ENCODE results near the gene TBC1D22A.
A peak's percentile ranks its signal among the peaks of the same experiment; 100 is the strongest.
"Not testable (repeated sequence)": the region's sequence is repeated elsewhere in the genome, so short reads cannot be mapped to it uniquely, and the experiment has no call there.

TBC1D22A gene

DNA sequence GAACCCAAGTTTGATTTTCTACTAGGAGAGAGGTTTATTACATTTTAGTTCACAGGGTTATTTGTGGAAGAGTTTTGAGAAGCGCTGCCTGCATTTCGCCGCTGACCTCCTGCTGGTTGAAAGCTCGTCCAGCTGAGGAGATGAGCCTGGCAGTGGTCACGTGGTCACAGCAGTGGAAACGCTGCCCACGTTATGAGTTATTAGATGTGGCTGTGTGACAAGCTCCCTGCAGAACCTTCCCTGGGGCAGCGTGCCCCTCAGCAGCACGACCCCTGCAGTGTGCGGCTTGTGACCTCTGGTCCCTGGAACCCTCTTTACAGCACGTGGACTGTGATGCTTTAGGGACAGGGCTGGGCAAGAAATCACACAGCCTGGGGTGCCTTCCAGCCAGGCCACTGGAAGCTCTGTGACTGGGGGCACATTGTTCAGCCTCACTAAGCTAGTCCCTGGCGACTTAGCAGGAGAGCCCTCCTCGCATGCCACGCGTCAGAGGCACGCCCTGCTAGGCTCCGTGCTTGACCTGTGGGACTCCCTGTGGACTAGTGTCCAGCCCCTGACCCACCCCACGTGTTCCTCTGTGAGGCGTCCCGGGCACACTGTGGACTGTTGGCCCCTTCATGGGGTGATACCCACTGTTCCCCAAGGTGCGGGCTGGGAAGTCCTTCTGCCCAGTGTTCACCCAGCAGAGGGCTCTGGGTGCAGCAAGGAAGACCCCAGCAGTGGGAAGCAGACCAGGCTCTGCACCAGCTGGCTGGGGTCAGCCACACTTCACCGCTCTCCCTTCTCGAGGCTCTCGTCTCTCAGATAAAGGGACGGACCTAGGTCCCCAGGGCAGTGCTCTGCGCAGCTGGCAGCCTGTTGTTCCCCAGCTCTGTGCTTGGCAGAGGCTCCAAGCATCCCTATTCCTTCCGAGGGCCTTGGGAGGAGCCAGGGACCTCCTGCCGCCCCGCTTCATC is 349.5 kb downstream of the TBC1D22A start:
- Mint-ChIP-seq H3K36me3 (peaks cover 33 to 49% of the 10 kb centered on the region in 2 donors), H3K9me3 (no peaks in the 10 kb centered on the region), H3K27me3 (no peaks in the 10 kb centered on the region), H3K27ac (peak overlapping the region; percentile 57), H3K4me3 (no peak overlapping the region), H3K4me1 (no peaks in the 10 kb centered on the region)
- no peak for DNase-seq
- ATAC-seq (replicated peaks), result no peak

- Mint-ChIP-seq H3K36me3 (peaks cover 31 to 52% of the 10 kb centered on the region in 2 donors), H3K4me1 (no peaks in the 10 kb centered on the region), H3K27ac (no peak overlapping the region), H3K9me3 (no peaks in the 10 kb centered on the region), H3K4me3 (no peak overlapping the region), H3K27me3 (no peaks in the 10 kb centered on the region)
- no peak for ATAC-seq (replicated peaks)
- DNase-seq, result no peak
These were observed 350.1 kb downstream of the TBC1D22A start for GRCh38 chr22:47112582-47112965.

DNA sequence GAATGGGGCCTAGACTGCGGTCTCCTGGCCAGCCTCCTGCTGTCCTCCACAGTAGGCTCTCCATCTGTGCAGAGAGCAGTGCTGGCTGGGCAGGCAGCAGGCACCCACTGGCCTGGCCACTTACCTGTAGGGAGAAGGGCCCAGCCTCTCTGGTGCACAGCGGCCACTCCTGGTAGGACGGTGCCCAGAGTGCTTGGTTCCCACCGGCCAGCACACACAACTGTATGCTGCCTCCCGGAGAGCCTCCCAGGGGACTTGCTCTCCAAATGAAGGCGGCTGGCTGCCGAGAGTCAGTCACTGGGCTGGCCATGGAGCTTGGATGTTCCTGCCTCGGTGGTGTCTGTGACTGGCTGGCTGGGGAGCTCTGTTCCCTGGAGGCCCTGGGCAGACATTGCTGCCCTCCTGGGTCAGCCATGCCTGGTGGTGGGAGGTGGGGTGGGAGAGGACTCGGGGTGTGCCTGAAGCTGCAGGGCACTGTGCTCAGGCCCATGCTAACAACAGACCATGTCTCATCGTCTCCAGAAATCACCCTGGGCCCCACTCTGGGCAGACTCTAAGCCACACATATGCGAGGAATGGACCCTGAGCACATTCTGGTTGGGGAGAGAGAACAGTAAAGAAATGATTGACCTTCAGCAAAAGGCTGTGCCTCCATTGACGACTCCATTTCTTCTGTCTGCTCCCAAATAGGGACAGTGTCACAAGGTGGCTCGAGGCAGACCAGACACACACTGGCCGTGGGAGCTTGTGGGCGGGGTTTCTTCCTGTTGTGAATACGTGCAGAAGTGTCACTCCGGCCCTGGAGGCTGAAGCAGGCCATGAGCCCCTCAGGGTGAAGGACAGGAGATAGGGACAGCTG is 350.8 kb downstream of the TBC1D22A start:
- Mint-ChIP-seq H3K27ac (no peak overlapping the region), H3K9me3 (no peaks in the 10 kb centered on the region), H3K36me3 (peaks cover 31 to 52% of the 10 kb centered on the region in 2 donors), H3K27me3 (no peaks in the 10 kb centered on the region), H3K4me3 (no peak overlapping the region), H3K4me1 (no peaks in the 10 kb centered on the region)
- ATAC-seq (replicated peaks), result no peak
- DNase-seq, result no peak

DNA sequence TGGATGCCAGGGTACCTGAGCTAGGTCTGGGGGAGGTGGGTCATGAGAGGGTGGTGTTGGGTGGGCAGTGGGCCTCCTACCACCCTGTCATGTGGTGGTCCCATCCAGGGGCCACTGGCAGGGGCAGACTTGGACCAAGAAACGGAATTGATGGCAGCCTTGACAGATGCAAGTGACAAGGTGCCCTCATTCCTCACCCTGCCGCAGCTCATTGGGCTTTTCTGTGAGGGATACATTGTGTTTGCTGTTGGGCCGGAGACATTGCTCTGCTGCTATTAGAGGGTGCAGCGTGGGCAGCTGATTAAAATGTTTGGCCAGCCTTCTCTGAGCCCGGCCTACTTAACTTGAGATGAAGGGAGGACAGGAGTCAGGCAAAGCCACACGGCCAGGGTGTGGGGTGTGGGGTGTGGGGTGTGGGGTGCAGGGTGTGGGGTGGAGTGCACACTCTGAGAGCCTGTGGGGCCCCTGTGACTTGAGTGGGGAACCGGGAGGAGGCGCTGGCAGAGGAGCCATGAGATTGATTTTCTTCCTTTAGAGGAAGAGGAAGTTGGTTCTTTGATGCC is 351.5 kb downstream of the TBC1D22A start:
- no peak overlapping the region for H3K27ac Mint-ChIP-seq
- no peak overlapping the region for H3K4me3 Mint-ChIP-seq
- H3K9me3 Mint-ChIP-seq, result no peaks in the 10 kb centered on the region

DNA sequence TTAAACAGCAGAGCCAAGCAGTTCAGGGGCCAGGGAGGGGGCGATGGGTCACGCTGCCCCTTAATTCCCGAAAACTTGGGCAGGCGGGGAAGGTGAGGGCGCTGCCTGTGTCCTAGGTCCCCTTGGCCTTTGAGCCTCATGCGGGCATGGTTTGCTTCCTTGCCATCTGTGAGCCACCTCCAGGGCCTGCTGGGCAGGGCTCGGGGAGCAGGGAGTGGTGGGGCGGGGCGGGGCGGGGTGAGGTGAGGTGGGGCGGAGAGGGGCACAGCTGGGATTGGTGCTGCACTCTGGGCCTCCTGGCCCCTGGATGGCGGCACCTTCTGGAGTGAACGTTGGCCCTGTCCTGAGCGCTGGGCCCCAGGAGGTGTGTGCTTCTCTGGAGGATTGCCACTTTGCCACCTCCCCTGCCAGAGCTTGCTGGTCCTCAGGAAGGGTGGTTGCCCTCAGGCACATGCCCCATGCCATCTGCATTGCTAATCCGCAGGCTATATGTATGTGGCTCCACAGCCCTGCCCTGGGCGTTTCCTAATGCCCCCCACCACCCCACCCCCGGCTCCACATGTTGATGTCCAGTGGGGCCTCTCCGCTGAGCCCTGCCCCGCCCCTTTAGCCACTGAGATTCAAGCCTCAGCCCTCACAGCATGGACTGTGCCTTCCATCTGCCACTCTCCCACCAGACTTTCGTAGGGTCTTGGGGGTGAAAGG is 352.5 kb downstream of the TBC1D22A start:
- no peaks in the 10 kb centered on the region for H3K4me1 Mint-ChIP-seq
- peaks cover 25 to 46% of the 10 kb centered on the region in 2 donors for H3K36me3 Mint-ChIP-seq
- no peak overlapping the region for H3K27ac Mint-ChIP-seq
- H3K9me3 Mint-ChIP-seq, result no peaks in the 10 kb centered on the region
- DNase-seq, result no peak
- H3K27me3 Mint-ChIP-seq, result no peaks in the 10 kb centered on the region
- ATAC-seq (replicated peaks), result no peak
- no peak overlapping the region for H3K4me3 Mint-ChIP-seq

More for the DNA sequence above, 351.5 kb downstream of the TBC1D22A start:
- Mint-ChIP-seq H3K27me3 (no peaks in the 10 kb centered on the region), H3K36me3 (peaks cover 31 to 52% of the 10 kb centered on the region in 2 donors), H3K4me1 (no peaks in the 10 kb centered on the region)
- no peak for ATAC-seq (replicated peaks)
- DNase-seq, result no peak

GRCh38 chr22:47115518-47115890 is 353.1 kb downstream of the TBC1D22A start:
- H3K27ac Mint-ChIP-seq, result no peak overlapping the region
- DNase-seq (no peak), ATAC-seq (replicated peaks) (no peak)
- no peak overlapping the region for H3K4me3 Mint-ChIP-seq
- no peaks in the 10 kb centered on the region for H3K4me1 Mint-ChIP-seq
- no peaks in the 10 kb centered on the region for H3K9me3 Mint-ChIP-seq
- peaks cover 24 to 42% of the 10 kb centered on the region in 2 donors for H3K36me3 Mint-ChIP-seq
- H3K27me3 Mint-ChIP-seq, result no peaks in the 10 kb centered on the region

DNA sequence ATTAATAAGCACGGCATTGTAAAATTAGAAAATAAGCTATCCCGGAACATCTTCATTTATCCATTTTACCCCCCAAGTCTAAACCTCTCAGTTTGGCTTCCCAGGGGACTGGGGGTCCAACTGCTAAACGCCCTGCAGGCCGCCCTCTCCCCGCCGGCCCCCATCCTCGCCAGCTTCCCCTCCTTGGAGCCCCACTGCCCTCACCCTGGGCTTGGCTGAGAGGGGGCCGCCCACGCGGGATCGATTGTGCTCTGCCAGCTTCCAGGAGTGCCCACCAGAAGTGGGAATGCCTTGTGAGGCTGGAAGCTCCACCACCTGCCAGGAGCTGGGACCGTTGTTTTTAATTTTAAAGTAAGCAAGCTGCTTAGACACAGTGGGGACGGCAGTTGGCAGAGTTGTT is 353.5 kb downstream of the TBC1D22A start:
- H3K27me3 Mint-ChIP-seq, result no peaks in the 10 kb centered on the region
- no peak for ATAC-seq (replicated peaks)
- no peak for DNase-seq
- no peaks in the 10 kb centered on the region for H3K9me3 Mint-ChIP-seq
- H3K4me1 Mint-ChIP-seq, result no peaks in the 10 kb centered on the region
- no peak overlapping the region for H3K27ac Mint-ChIP-seq
- peaks cover 21 to 38% of the 10 kb centered on the region in 2 donors for H3K36me3 Mint-ChIP-seq
- no peak overlapping the region for H3K4me3 Mint-ChIP-seq

DNA sequence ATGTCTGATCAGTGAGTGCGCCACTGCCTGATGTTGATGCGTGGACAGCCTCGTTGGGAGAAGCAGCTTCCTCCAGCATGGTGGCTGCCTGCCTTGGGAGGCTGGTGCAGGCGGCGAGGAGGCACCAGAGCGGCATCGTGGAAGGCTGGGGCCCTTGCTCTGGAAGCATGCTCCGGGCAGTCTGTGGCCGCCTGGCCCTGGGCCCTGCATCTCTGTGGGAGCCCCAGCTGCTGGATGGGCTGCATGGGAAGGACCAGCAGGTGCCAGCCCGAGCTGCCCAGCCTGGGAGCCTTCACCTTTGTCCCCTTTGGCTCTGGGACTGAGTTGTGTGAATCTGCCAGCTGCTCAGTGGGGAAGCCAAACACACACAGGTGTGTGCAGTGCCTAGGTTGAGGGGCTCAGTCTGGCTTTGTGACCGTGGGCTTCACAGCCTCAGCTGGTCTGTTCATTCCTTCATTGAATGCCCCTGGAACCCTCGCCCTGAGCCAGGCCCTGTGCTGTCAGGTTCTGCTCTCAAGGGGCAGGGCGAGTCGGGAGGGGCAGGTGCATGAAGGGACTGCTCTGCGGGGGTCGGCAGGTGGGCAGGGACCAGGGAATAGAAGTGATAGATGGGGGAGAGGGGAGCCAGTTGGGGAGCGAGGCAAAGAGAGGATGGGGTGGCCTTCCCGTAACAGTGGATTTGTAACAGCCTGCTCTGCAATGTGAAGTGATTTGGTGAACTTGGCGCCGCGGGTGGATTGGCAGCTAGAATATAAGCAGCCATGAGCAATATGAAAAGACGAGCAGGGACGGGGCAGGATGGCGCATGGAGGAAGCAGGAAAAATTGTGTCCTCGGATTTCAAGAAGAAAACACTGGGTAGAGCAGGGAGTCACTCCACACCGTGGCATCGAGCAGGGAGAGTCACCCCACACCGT is 354.2 kb downstream of the TBC1D22A start:
- Mint-ChIP-seq H3K4me3 (no peak overlapping the region), H3K36me3 (peaks cover 17 to 30% of the 10 kb centered on the region in 2 donors), H3K9me3 (no peaks in the 10 kb centered on the region), H3K4me1 (no peaks in the 10 kb centered on the region), H3K27me3 (no peaks in the 10 kb centered on the region), H3K27ac (peak overlapping the region; percentile 89)
- ATAC-seq (replicated peaks) (no peak), DNase-seq (no peak)

GRCh38 chr22:47117442-47117841 is 355.0 kb downstream of the TBC1D22A start:
- H3K27ac Mint-ChIP-seq; DNase-seq; ATAC-seq (replicated peaks); H3K4me3 Mint-ChIP-seq; H3K27me3 Mint-ChIP-seq; H3K9me3 Mint-ChIP-seq; H3K4me1 Mint-ChIP-seq: not testable (repeated sequence)
- H3K36me3 Mint-ChIP-seq, result peaks cover 15 to 34% of the 10 kb centered on the region in 2 donors

DNA sequence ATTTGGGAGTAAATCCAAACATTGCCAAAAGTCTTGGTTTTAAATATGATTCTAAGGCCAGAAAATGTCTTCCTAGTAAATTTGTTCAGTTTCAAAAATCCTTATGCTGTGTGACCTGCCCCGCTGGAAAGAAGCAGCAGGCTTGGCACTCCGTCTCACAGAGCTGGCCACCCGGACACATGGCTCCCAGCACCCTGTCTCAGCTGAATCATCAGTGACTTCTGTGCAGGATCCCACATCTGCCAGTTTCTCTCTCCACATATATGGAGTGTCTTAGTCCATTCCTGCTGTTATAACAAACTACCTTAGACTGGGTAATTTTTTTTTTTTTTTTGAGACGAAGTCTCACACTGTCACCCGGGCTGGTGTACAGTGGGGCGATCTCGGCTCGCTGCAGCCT is 356.7 kb downstream of the TBC1D22A start:
- DNase-seq (no peak), ATAC-seq (replicated peaks) (no peak)
- no peak overlapping the region for H3K27ac Mint-ChIP-seq
- peaks cover 6 to 8% of the 10 kb centered on the region in 2 donors for H3K4me1 Mint-ChIP-seq
- peaks cover 14 to 27% of the 10 kb centered on the region in 2 donors for H3K36me3 Mint-ChIP-seq
- H3K27me3 Mint-ChIP-seq, result no peaks in the 10 kb centered on the region
- no peak overlapping the region for H3K4me3 Mint-ChIP-seq
- no peaks in the 10 kb centered on the region for H3K9me3 Mint-ChIP-seq

DNA sequence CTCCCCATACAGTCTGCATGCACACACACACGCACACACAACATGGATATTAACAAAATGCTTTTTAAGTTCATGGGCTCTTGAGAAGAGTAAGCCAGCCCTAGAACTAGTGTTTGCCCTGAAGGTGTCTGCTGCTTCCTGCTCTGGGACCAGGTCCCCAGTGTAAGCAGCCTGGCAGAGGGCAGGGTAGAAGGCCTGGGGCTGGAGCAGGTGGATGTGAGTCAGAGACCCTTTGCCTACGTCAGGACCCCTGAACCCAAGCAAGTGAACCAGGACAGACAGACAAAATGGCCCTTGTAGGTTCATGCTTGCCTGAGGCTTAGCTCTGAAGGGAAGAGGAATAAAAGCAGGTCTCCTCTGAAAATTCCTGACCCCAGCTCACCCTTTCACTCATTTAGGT is 357.9 kb downstream of the TBC1D22A start:
- no peaks in the 10 kb centered on the region for H3K9me3 Mint-ChIP-seq
- H3K4me3 Mint-ChIP-seq, result no peak overlapping the region
- H3K36me3 Mint-ChIP-seq, result peaks cover 16 to 24% of the 10 kb centered on the region in 2 donors
- peaks cover 6 to 13% of the 10 kb centered on the region in 2 donors for H3K4me1 Mint-ChIP-seq
- no peak for ATAC-seq (replicated peaks)
- DNase-seq, result no peak
- no peaks in the 10 kb centered on the region for H3K27me3 Mint-ChIP-seq
- no peak overlapping the region for H3K27ac Mint-ChIP-seq

DNA sequence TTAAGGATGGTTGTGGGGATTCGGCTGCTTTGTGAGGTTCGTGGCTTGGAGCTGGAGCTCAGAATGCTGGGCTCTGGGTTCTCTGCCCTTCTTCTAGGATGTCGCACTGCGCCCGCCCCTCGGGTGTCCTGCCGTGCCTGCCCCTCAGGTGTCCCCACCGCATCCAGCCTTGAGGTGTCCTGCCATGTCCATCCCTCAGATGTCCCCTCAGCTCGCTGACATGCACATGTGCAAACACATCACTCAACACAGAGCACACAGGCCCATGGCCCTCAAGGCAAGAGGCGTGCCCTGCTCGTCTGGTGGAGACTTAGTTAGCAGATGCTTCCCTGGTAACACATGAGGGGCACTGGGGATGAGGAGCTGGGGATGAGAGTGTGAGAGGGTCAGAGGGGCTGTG is 359.3 kb downstream of the TBC1D22A start:
- H3K36me3 Mint-ChIP-seq, result peaks cover 15 to 24% of the 10 kb centered on the region in 2 donors
- H3K4me1 Mint-ChIP-seq, result peaks cover 10 to 20% of the 10 kb centered on the region in 2 donors
- DNase-seq, result no peak
- no peak for ATAC-seq (replicated peaks)
- no peak overlapping the region for H3K4me3 Mint-ChIP-seq
- no peaks in the 10 kb centered on the region for H3K9me3 Mint-ChIP-seq
- no peaks in the 10 kb centered on the region for H3K27me3 Mint-ChIP-seq
- H3K27ac Mint-ChIP-seq, result no peak overlapping the region

DNA sequence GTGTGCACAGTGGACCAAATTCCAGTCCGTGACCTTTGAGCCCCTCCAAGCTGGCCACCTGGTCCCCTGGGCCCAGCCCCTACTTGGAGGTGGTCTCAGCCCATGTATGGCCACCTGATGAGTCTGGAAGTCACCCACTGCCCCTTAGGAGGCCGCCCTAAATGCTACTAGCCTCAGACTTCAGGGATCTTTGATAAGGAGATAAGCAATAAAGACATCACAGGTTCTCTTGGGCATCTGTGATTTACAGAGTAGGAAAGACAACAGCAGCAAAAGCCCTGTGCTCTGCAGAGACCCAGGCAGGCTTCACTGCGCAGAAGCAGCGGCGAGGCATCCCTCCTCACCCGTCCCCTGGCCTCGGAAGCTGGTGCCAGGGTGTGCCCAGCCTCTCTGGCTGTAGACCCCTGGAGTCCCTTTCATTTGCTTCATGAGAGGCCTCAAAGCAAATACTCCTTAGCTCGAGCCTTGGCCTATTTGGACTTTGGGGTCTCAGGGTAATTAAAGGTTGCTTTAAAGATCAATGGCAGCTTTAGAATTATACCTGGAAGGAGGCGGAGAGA is 360.1 kb downstream of the TBC1D22A start:
- Mint-ChIP-seq H3K36me3 (peaks cover 12 to 22% of the 10 kb centered on the region in 2 donors), H3K4me1 (peaks cover 11 to 22% of the 10 kb centered on the region in 2 donors), H3K9me3 (no peaks in the 10 kb centered on the region), H3K27ac (no peak overlapping the region), H3K4me3 (no peak overlapping the region), H3K27me3 (no peaks in the 10 kb centered on the region)
- ATAC-seq (replicated peaks) (no peak), DNase-seq (no peak)
